ENCODE data around the gene POLD2. TPM values are rescaled to one million over a fixed set of nuclear protein-coding genes. Genes with fewer than 3 reads are reported as not detected.

The POLD2 gene
- total RNA-seq, 3 donors from 2014 or later (not counting 1 experiment from before 2014, with no cell fraction given): 30.1 to 38.3 (median 38.1) TPM

- no peaks in the 10 kb centered on the region for H3K9me3 ChIP-seq (ENCODE audit: control insufficient read depth, insufficient read depth, low read length)
- intact Hi-C loops (cut with micrococcal nuclease): no loop called here
- DNase-seq: no peak
Measured at GRCh38 chr7:44167920-44168319, 44.6 kb upstream of the POLD2 start.

GRCh38 chr7:44163591-44163990 is 40.2 kb upstream of the POLD2 start:
- Mint-ChIP-seq H3K9me3 (no peaks in the 10 kb centered on the region), H3K4me3 (no peak overlapping the region), H3K27ac (no peak overlapping the region), H3K36me3 (no peaks in the 10 kb centered on the region), H3K27me3 (ENCODE audit: low read depth in 2 of 2) (peaks cover 17 to 42% of the 10 kb centered on the region in 2 donors), H3K4me1 (no peaks in the 10 kb centered on the region)
- H3K27me3 ChIP-seq (ENCODE audit: control insufficient read depth, insufficient read depth, low read length): no peaks in the 10 kb centered on the region
- TF ChIP-seq CTCF (IDR thresholded peaks at IDR 0.05): no peak
- 67% methylated on average over 1 of the region's 1 CpG for WGBS (ENCODE audit: insufficient coverage)
- DNase-seq (no peak), ATAC-seq (no peak)
- no peaks in the 10 kb centered on the region for H3K9me3 ChIP-seq (ENCODE audit: control insufficient read depth, insufficient read depth, low read length)
- no peaks in the 10 kb centered on the region for H3K4me1 ChIP-seq (ENCODE audit: control insufficient read depth, insufficient read depth, low read length)
- intact Hi-C loops (cut with micrococcal nuclease): no loop called here
- H3K27ac ChIP-seq (ENCODE audit: low read length): no peak overlapping the region
- H3K4me3 ChIP-seq (ENCODE audit: low read length): no peak overlapping the region
- no peaks in the 10 kb centered on the region for H3K36me3 ChIP-seq (ENCODE audit: control insufficient read depth, insufficient read depth, low read length)

More at GRCh38 chr7:44167920-44168319, 44.6 kb upstream of the POLD2 start:
- Histone ChIP-seq H3K4me1 (ENCODE audit: control insufficient read depth, insufficient read depth, low read length) (no peaks in the 10 kb centered on the region), H3K36me3 (ENCODE audit: control insufficient read depth, insufficient read depth, low read length) (no peaks in the 10 kb centered on the region), H3K27me3 (ENCODE audit: control insufficient read depth, insufficient read depth, low read length) (no peaks in the 10 kb centered on the region), H3K27ac (ENCODE audit: low read length) (no peak overlapping the region), H3K4me3 (ENCODE audit: low read length) (no peak overlapping the region)
- H3K27ac Mint-ChIP-seq: no peak overlapping the region
- TF ChIP-seq CTCF (IDR thresholded peaks at IDR 0.05): no peak
- no peaks in the 10 kb centered on the region for H3K4me1 Mint-ChIP-seq
- H3K27me3 Mint-ChIP-seq (ENCODE audit: low read depth in 2 of 2): peaks cover 17 to 31% of the 10 kb centered on the region in 2 donors
- no peak for ATAC-seq
- no peak overlapping the region for H3K4me3 Mint-ChIP-seq
- no peaks in the 10 kb centered on the region for H3K9me3 Mint-ChIP-seq
- H3K36me3 Mint-ChIP-seq: no peaks in the 10 kb centered on the region

GRCh38 chr7:44162785-44163395 is 39.5 kb upstream of the POLD2 start:
- ATAC-seq (no peak), DNase-seq (no peak)
- no peaks in the 10 kb centered on the region for H3K4me1 ChIP-seq (ENCODE audit: control insufficient read depth, insufficient read depth, low read length)
- H3K27me3 ChIP-seq (ENCODE audit: control insufficient read depth, insufficient read depth, low read length): no peaks in the 10 kb centered on the region
- no peak overlapping the region for H3K4me3 ChIP-seq (ENCODE audit: low read length)
- H3K36me3 Mint-ChIP-seq: no peaks in the 10 kb centered on the region
- H3K9me3 ChIP-seq (ENCODE audit: control insufficient read depth, insufficient read depth, low read length): no peaks in the 10 kb centered on the region
- no peak for TF ChIP-seq CTCF (IDR thresholded peaks at IDR 0.05)
- H3K27me3 Mint-ChIP-seq (ENCODE audit: low read depth in 2 of 2): peaks cover 17 to 42% of the 10 kb centered on the region in 2 donors
- H3K27ac ChIP-seq (ENCODE audit: low read length): no peak overlapping the region
- H3K4me3 Mint-ChIP-seq: no peak overlapping the region
- H3K9me3 Mint-ChIP-seq: no peaks in the 10 kb centered on the region
- H3K36me3 ChIP-seq (ENCODE audit: control insufficient read depth, insufficient read depth, low read length): no peaks in the 10 kb centered on the region
- intact Hi-C loops (cut with micrococcal nuclease): no loop called here
- no peaks in the 10 kb centered on the region for H3K4me1 Mint-ChIP-seq
- no peak overlapping the region for H3K27ac Mint-ChIP-seq
- WGBS (ENCODE audit: insufficient coverage): 86% methylated on average over 1 of the region's 1 CpG

GRCh38 chr7:44162179-44162578 is 38.8 kb upstream of the POLD2 start:
- no peaks in the 10 kb centered on the region for H3K36me3 Mint-ChIP-seq
- intact Hi-C loops (cut with micrococcal nuclease): no loop called here
- DNase-seq: no peak
- H3K27ac Mint-ChIP-seq: no peak overlapping the region
- H3K9me3 Mint-ChIP-seq: no peaks in the 10 kb centered on the region
- Histone ChIP-seq H3K9me3 (ENCODE audit: control insufficient read depth, insufficient read depth, low read length) (no peaks in the 10 kb centered on the region), H3K27ac (ENCODE audit: low read length) (no peak overlapping the region), H3K4me1 (ENCODE audit: control insufficient read depth, insufficient read depth, low read length) (no peaks in the 10 kb centered on the region), H3K36me3 (ENCODE audit: control insufficient read depth, insufficient read depth, low read length) (no peaks in the 10 kb centered on the region), H3K4me3 (ENCODE audit: low read length) (no peak overlapping the region), H3K27me3 (ENCODE audit: control insufficient read depth, insufficient read depth, low read length) (no peaks in the 10 kb centered on the region)
- no peak for TF ChIP-seq CTCF (IDR thresholded peaks at IDR 0.05)
- no peak for ATAC-seq
- H3K27me3 Mint-ChIP-seq (ENCODE audit: low read depth in 2 of 2): peaks cover 17 to 42% of the 10 kb centered on the region in 2 donors
- no peak overlapping the region for H3K4me3 Mint-ChIP-seq
- WGBS (ENCODE audit: insufficient coverage): 87% methylated on average over 4 of the region's 4 CpGs
- no peaks in the 10 kb centered on the region for H3K4me1 Mint-ChIP-seq

Data from natural killer cell (primary cell).